ENCODE measurements around the gene IKZF1. TPM values are rescaled to one million over a fixed set of nuclear protein-coding genes. Genes with fewer than 3 reads are reported as not detected.

The IKZF1 gene
- total RNA-seq, 1 experiment from 2014 or later = 3.7 TPM

DNA sequence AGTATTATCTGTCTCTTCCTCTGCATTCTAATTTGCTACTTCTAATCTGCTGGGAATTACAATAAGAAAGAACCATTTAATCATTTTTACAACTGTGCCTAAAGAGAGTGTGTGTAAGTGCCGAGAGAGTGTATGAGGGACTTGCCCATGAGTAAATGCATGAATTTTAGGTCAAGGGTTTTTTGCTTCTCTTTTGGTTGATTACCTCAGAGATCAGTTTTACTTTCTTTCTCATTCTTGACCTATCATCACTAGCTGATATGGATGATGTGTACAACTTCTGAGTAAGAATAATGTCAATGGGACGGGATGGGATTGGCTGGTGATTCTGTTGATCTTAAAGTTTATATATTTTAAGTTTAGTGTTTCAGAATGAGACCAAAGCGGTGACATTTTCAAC, 47.8 kb downstream of the IKZF1 start:
- no peaks in the 10 kb centered on the region for H3K36me3 ChIP-seq (ENCODE audit: insufficient read depth, low read length, poor library complexity, severe bottlenecking)
- H3K27me3 ChIP-seq (replicated peaks; ENCODE audit: insufficient read depth, low read depth, low read length, poor library complexity) = no peaks in the 10 kb centered on the region
- no TSS peak for BruUV-seq (replicated peaks)
- POLR2A ChIA-PET (ENCODE audit: low non-redundant PET) = no interaction called here
- H3K4me1 ChIP-seq (ENCODE audit: insufficient read depth, low read length, poor library complexity, severe bottlenecking) = peaks cover 6% of the 10 kb centered on the region
- no peak for DNase-seq (ENCODE audit: low spot score)
- H3K9me3 ChIP-seq (ENCODE audit: low read depth, low read length, poor library complexity, severe bottlenecking) = no peaks in the 10 kb centered on the region
- H3K4me3 ChIP-seq (ENCODE audit: low read depth, low read length, poor library complexity, severe bottlenecking) = no peak overlapping the region
- CTCF ChIA-PET = no interaction called here
- TF ChIP-seq, protein P1, sequence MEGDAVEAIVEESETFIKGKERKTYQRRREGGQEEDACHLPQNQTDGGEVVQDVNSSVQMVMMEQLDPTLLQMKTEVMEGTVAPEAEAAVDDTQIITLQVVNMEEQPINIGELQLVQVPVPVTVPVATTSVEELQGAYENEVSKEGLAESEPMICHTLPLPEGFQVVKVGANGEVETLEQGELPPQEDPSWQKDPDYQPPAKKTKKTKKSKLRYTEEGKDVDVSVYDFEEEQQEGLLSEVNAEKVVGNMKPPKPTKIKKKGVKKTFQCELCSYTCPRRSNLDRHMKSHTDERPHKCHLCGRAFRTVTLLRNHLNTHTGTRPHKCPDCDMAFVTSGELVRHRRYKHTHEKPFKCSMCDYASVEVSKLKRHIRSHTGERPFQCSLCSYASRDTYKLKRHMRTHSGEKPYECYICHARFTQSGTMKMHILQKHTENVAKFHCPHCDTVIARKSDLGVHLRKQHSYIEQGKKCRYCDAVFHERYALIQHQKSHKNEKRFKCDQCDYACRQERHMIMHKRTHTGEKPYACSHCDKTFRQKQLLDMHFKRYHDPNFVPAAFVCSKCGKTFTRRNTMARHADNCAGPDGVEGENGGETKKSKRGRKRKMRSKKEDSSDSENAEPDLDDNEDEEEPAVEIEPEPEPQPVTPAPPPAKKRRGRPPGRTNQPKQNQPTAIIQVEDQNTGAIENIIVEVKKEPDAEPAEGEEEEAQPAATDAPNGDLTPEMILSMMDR (conservative IDR thresholded peaks at IDR 0.05; ENCODE audit: low read depth, low read length) = no peak
- TF ChIP-seq EZH2 (IDR thresholded peaks at IDR 0.05; ENCODE audit: borderline replicate concordance, low read depth, low read length, poor library complexity, severe bottlenecking) = no peak
- intact Hi-C loops (cut with micrococcal nuclease; ENCODE audit: unreplicated experiment) = loop anchor here (5.0 kb wide), 1 partner anchor 125 kb away; no protein-coding TSS in a partner anchor
- H3K27ac ChIP-seq (ENCODE audit: low read depth, low read length, poor library complexity, severe bottlenecking) = no peak overlapping the region

DNA sequence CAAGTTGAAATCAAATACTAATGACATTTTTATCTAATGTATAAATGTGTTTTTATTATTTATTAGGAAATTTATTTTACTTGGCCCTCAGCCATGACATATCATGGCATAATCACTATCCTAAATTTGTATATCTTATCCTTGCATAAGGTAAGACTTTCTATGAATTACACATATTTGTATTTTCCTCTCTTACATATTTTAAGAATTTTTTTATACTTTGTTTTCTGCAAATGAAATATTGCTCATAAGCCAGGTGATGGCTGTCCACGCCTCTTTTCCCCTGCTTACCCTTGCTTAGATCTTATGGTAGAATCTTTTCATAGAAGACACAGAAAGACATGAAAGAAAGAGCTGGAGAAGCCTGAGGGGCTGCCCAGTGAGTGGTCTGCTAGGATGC, 48.2 kb downstream of the IKZF1 start:
- CTCF ChIA-PET = interaction anchor here (0.6 kb wide), 1 partner anchor 147 kb away, joined by 4 read pairs; no protein-coding TSS in a partner anchor
- Histone ChIP-seq H3K9me3 (ENCODE audit: low read depth, low read length, poor library complexity, severe bottlenecking) (no peaks in the 10 kb centered on the region), H3K27me3 (replicated peaks; ENCODE audit: insufficient read depth, low read depth, low read length, poor library complexity) (no peaks in the 10 kb centered on the region), H3K4me3 (ENCODE audit: low read depth, low read length, poor library complexity, severe bottlenecking) (no peak overlapping the region), H3K4me1 (ENCODE audit: insufficient read depth, low read length, poor library complexity, severe bottlenecking) (peaks cover 6% of the 10 kb centered on the region), H3K27ac (ENCODE audit: low read depth, low read length, poor library complexity, severe bottlenecking) (no peak overlapping the region), H3K36me3 (ENCODE audit: insufficient read depth, low read length, poor library complexity, severe bottlenecking) (no peaks in the 10 kb centered on the region)
- BruUV-seq (replicated peaks) = no TSS peak
- intact Hi-C loops (cut with micrococcal nuclease; ENCODE audit: unreplicated experiment) = loop anchor here (5.0 kb wide), 1 partner anchor 125 kb away; no protein-coding TSS in a partner anchor
- TF ChIP-seq, protein P1 (conservative IDR thresholded peaks at IDR 0.05; ENCODE audit: low read depth, low read length) = no peak
- no peak for TF ChIP-seq EZH2 (IDR thresholded peaks at IDR 0.05; ENCODE audit: borderline replicate concordance, low read depth, low read length, poor library complexity, severe bottlenecking)
- POLR2A ChIA-PET (ENCODE audit: low non-redundant PET) = no interaction called here
- DNase-seq (ENCODE audit: low spot score) = no peak

DNA sequence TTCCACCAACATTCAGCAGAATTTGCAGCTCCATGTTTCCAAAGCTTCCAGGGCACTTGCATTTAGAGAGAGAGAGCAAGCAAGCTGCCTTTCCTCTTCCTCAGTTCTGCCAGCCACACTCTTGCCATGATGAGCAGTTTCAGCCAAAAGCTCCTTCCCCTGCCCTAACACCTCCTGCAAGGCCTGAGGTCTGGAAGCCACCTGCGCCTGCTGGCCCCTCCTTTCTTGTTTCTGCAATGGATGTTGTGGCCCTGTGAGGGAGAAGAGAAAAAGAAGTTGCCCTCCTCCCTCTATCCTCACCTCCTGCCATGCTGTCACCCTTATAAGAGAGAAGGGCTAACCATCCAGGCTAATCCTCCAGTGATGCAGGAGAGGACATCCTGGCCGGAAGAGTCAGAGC, 48.7 kb downstream of the IKZF1 start:
- no peak overlapping the region for H3K27ac ChIP-seq (ENCODE audit: low read depth, low read length, poor library complexity, severe bottlenecking)
- H3K27me3 ChIP-seq (replicated peaks; ENCODE audit: insufficient read depth, low read depth, low read length, poor library complexity) = no peaks in the 10 kb centered on the region
- no peak for DNase-seq (ENCODE audit: low spot score)
- ChIA-PET POLR2A (ENCODE audit: low non-redundant PET) (no interaction called here), CTCF (interaction anchor here (0.6 kb wide), 1 partner anchor 148 kb away, joined by 4 read pairs; no protein-coding TSS in a partner anchor)
- no peak overlapping the region for H3K4me3 ChIP-seq (ENCODE audit: low read depth, low read length, poor library complexity, severe bottlenecking)
- intact Hi-C loops (cut with micrococcal nuclease; ENCODE audit: unreplicated experiment) = loop anchor here (5.0 kb wide), 1 partner anchor 126 kb away; no protein-coding TSS in a partner anchor
- H3K9me3 ChIP-seq (ENCODE audit: low read depth, low read length, poor library complexity, severe bottlenecking) = no peaks in the 10 kb centered on the region
- no TSS peak for BruUV-seq (replicated peaks)
- no peaks in the 10 kb centered on the region for H3K36me3 ChIP-seq (ENCODE audit: insufficient read depth, low read length, poor library complexity, severe bottlenecking)
- H3K4me1 ChIP-seq (ENCODE audit: insufficient read depth, low read length, poor library complexity, severe bottlenecking) = peaks cover 6% of the 10 kb centered on the region
- TF ChIP-seq EZH2 (IDR thresholded peaks at IDR 0.05; ENCODE audit: borderline replicate concordance, low read depth, low read length, poor library complexity, severe bottlenecking) = no peak
- TF ChIP-seq, protein P1 (conservative IDR thresholded peaks at IDR 0.05; ENCODE audit: low read depth, low read length) = no peak

Data from A673 (cell line).